PFSK-1 (cell line): ENCODE data around the gene STX18.

ENCODE experiments used
- POLR2AphosphoS5 ChIP-seq: IDR thresholded peaks from 2 replicates; pipeline ENCODE4 v1.6.1; 2012; ENCODE audit warnings: low read depth, mild to moderate bottlenecking, control low read depth, low read length, moderate library complexity
- SIN3A ChIP-seq: IDR thresholded peaks from 2 replicates; pipeline ENCODE4 v1.6.1; 2012; ENCODE audit warnings: mild to moderate bottlenecking, low read length, moderate library complexity, borderline replicate concordance; ENCODE audit not compliant: insufficient read depth
- TF ChIP-seq, protein P1 (sequence below), 2 experiments: IDR thresholded peaks; 2 replicates each; pipeline versions ENCODE4 v1.6.1 to v1.8.0; 2011 to 2012; ENCODE audit warnings: low read depth in 2 of 2, low read length in 2 of 2, control low read depth in 1 of 2, inconsistent platforms in 1 of 2, mild to moderate bottlenecking in 1 of 2, moderate library complexity in 1 of 2; ENCODE audit not compliant: insufficient read depth in 1 of 2

DNA sequence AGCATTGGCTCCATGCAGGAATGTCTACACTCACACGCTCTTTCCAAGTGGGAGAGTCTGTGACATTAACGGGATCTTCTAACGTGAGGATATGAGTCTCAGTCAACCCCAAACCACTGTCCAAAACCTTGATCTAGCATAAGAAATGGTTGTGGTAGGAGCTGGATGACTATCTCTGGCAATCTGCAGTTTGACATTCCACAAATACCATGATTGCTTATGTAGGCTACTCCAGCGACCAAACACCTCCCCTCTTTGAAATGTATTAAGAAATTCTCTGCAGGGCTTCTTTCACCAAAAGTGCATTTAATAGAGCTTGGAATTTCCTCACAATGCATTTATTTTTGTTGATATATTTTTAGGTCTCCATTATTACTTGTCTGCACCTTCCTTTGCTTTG is 14.1 kb upstream of the STX18 start:
- TF ChIP-seq, protein P1, sequence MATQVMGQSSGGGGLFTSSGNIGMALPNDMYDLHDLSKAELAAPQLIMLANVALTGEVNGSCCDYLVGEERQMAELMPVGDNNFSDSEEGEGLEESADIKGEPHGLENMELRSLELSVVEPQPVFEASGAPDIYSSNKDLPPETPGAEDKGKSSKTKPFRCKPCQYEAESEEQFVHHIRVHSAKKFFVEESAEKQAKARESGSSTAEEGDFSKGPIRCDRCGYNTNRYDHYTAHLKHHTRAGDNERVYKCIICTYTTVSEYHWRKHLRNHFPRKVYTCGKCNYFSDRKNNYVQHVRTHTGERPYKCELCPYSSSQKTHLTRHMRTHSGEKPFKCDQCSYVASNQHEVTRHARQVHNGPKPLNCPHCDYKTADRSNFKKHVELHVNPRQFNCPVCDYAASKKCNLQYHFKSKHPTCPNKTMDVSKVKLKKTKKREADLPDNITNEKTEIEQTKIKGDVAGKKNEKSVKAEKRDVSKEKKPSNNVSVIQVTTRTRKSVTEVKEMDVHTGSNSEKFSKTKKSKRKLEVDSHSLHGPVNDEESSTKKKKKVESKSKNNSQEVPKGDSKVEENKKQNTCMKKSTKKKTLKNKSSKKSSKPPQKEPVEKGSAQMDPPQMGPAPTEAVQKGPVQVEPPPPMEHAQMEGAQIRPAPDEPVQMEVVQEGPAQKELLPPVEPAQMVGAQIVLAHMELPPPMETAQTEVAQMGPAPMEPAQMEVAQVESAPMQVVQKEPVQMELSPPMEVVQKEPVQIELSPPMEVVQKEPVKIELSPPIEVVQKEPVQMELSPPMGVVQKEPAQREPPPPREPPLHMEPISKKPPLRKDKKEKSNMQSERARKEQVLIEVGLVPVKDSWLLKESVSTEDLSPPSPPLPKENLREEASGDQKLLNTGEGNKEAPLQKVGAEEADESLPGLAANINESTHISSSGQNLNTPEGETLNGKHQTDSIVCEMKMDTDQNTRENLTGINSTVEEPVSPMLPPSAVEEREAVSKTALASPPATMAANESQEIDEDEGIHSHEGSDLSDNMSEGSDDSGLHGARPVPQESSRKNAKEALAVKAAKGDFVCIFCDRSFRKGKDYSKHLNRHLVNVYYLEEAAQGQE (IDR thresholded peaks at IDR 0.05; ENCODE audit: insufficient read depth in 1 of 2, low read depth in 2 of 2, low read length in 2 of 2), result no peak
- TF ChIP-seq SIN3A (no peak), POLR2AphosphoS5 (no peak)
